GM12891 (cell line): ENCODE results near the gene LRRC4.

Source experiments
- PAX5 ChIP-seq: IDR thresholded peaks from 2 replicates; pipeline ENCODE4 v1.6.1; 2011; ENCODE audit warnings: low read length, moderate library complexity, mild to moderate bottlenecking; ENCODE audit not compliant: insufficient read depth, severe bottlenecking
- POLR2A ChIP-seq: IDR thresholded peaks from 2 replicates; pipeline ENCODE4 v1.6.1; 2011; ENCODE audit warnings: low read depth, low read length, control low read depth
- POLR2AphosphoS5 ChIP-seq: IDR thresholded peaks from 2 replicates; pipeline ENCODE4 v1.6.1; 2011; ENCODE audit warnings: low read depth, low read length, control low read depth
- TAF1 ChIP-seq: IDR thresholded peaks from 2 replicates; pipeline ENCODE4 v1.6.1; 2011; ENCODE audit warnings: low read depth, low read length, control low read depth

- TF ChIP-seq POLR2AphosphoS5 (no peak), POLR2A (no peak), TAF1 (no peak), PAX5 (no peak)
Measured at GRCh38 chr7:128074336-128074735, 43.1 kb upstream of the LRRC4 start.
